GM06990 (cell line): ENCODE results near the gene HUS1.

Experiments
- DNase-seq: peaks from one replicate; pipeline ENCODE4 v3.0.0-alpha.2; 2011; ENCODE audit not compliant: insufficient read length; ENCODE audit errors: extremely low read depth
- H3K27me3 ChIP-seq: replicated peaks from 2 replicates; pipeline ENCODE4 v1.6.0; 2011; ENCODE audit warnings: low read length; ENCODE audit not compliant: control insufficient read depth, insufficient read depth
- H3K36me3 ChIP-seq: 2 replicates; pipeline ENCODE4 v1.5.1; 2011; ENCODE audit warnings: low read length; ENCODE audit not compliant: control insufficient read depth, insufficient read depth
- H3K4me3 ChIP-seq: replicated peaks from 2 replicates; pipeline ENCODE4 v1.5.1; 2011; ENCODE audit warnings: low read depth, mild to moderate bottlenecking, control low read depth, low read length
- CTCF ChIP-seq: IDR thresholded peaks from 2 replicates; pipeline ENCODE4 v1.5.1; 2011; ENCODE audit warnings: low read length, control low read depth, mild to moderate bottlenecking, inconsistent platforms; ENCODE audit not compliant: insufficient read depth, poor library complexity, severe bottlenecking

Gene HUS1

GRCh38 chr7:47937711-47938573 is 41.5 kb downstream of the HUS1 start:
- Histone ChIP-seq H3K27me3 (no peaks in the 10 kb centered on the region), H3K4me3 (peak overlapping the region; percentile 5; the same call in 1 of the 2 replicates), H3K36me3 (no peaks in the 10 kb centered on the region)
- peak; percentile 67 for DNase-seq
- peak; percentile 13 for TF ChIP-seq CTCF

GRCh38 chr7:47937065-47937687 is 42.2 kb downstream of the HUS1 start:
- H3K4me3 ChIP-seq, result no peak overlapping the region
- TF ChIP-seq CTCF, result no peak
- no peaks in the 10 kb centered on the region for H3K36me3 ChIP-seq
- no peaks in the 10 kb centered on the region for H3K27me3 ChIP-seq
- peak; percentile 78 for DNase-seq

- no peaks in the 10 kb centered on the region for H3K27me3 ChIP-seq
These were observed 43.1 kb downstream of the HUS1 start for GRCh38 chr7:47936323-47936722.

GRCh38 chr7:47935336-47935735 is 44.1 kb downstream of the HUS1 start:
- Histone ChIP-seq H3K27me3 (no peaks in the 10 kb centered on the region), H3K36me3 (no peaks in the 10 kb centered on the region), H3K4me3 (no peak overlapping the region)
- no peak for DNase-seq
- TF ChIP-seq CTCF, result no peak

More at GRCh38 chr7:47936323-47936722, 43.1 kb downstream of the HUS1 start:
- Histone ChIP-seq H3K36me3 (no peaks in the 10 kb centered on the region), H3K4me3 (no peak overlapping the region)
- no peak for TF ChIP-seq CTCF
- no peak for DNase-seq

- DNase-seq, result no peak
- no peaks in the 10 kb centered on the region for H3K36me3 ChIP-seq
- H3K27me3 ChIP-seq, result no peaks in the 10 kb centered on the region
- TF ChIP-seq CTCF, result no peak
- no peak overlapping the region for H3K4me3 ChIP-seq
These were observed 44.6 kb downstream of the HUS1 start for GRCh38 chr7:47934831-47935230.
